HG02642 (cell line): ENCODE results near the gene RNF141.
A peak's percentile ranks its signal among the peaks of the same experiment; 100 is the strongest.

Source experiments
- ATAC-seq: cut with Tn5 transposase; IDR thresholded peaks from one replicate; pipeline ENCODE4 v1.9.1; 2021; ENCODE audit warnings: mild to moderate bottlenecking; ENCODE audit not compliant: unreplicated experiment, poor library complexity

RNF141 gene, protein sequence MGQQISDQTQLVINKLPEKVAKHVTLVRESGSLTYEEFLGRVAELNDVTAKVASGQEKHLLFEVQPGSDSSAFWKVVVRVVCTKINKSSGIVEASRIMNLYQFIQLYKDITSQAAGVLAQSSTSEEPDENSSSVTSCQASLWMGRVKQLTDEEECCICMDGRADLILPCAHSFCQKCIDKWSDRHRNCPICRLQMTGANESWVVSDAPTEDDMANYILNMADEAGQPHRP

DNA sequence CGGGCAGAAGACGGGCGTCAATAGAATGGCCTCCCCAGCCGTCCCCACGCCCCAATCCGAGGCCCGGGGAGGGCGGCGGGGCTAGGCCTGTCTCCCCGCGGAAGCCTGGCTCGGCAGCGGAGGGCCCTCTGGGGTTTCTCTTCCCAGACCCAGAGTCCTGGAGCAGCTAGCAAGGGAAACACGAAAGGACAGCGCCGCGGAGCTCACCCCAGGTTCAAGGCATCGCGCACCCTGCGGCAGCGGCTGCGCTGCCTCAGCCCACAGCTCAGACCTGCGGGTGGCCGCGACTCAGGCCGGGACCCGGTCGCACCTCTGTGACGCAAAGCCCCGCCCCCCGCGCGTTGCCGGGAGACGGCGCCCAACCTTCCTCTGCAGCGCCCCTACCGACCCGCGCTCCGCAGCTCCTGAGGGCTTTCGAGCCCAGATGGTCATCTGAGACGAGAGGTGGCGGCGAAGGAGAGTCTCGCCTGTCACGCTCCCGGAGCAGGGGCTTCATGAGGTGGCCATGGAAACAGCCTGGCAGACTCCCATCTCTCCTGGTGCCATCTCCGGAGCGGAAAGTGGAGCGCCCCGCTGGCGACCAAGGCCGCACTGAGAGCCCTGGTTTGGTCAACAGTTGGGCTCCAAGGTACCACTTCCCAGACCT is at the start of gene RNF141:
TSS of gene RNF141 (minus strand) at position 273 of the 646 bp plus-strand sequence. CDS start 7,029 bp downstream, outside the sequence.
- ATAC-seq = peak; percentile 98

DNA sequence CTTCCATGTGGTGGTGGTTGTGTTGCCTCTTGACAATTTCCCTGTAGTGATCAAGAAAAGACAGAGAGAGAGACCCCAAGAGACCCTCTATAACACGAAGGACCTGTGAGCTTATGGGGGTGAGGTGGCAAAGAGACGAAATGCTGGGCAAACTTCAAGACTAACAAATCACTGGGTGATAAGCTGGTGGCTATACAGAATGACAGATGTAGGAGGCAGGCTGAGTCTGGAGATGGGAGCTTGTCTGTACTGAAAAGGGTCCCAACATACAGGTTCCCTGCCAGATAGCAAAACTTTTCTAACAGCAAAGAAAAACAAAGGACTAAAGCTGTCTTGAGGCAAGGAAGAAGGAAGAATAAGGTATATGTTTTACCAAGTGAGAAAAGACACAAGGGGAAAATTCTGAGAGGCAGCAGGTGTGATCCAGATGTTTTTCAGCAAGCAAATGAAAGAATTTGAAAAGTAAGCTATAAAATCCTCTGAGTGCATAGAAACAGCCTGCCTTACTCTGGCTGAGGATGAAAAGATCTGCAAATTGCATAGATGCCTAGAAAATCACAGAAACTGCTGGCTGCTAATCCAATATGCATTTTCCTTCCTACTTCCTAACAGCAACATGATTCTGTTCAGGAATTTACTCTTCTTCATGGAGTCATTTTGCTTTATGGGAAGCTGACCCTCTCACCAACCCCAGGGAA is 49.4 kb upstream of the RNF141 start:
- ATAC-seq = no peak

DNA sequence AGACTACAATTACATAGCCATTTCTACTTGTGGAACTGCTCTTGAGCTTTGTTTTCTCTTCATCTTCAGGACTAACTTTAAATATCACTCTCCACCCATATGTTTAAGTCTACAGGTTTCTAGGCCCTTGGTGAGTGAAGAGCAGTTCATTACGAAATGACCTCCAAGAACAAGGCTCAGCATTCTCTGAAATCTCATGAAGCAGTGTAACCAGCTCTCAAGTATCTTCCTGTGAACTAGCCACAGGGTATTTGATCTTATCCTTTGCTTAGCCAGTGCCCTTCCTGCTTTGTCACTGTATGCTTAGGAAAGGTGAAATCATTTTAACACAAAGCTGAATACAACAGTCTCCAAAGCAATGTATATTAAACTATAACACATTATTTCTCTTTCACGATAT is 47.9 kb upstream of the RNF141 start:
- no peak for ATAC-seq

DNA sequence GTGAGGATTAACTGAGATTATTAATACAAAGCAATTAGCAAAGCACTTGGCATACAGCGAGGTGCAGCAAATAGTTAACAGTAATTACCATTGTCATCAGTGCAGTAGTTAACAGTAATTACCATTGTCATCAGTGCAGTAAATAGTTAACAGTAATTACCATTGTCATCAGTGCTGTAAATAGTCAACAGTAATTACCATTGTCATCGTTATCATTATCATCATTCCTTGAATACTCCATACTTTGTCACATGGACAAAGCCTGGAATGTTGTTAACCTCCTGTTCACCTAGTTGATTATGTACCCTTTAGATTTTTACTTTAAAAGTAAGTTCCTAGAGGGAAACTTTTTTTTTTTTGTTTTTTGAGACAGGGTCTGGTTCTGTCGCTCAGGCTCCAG is 47.0 kb upstream of the RNF141 start:
- no peak for ATAC-seq

DNA sequence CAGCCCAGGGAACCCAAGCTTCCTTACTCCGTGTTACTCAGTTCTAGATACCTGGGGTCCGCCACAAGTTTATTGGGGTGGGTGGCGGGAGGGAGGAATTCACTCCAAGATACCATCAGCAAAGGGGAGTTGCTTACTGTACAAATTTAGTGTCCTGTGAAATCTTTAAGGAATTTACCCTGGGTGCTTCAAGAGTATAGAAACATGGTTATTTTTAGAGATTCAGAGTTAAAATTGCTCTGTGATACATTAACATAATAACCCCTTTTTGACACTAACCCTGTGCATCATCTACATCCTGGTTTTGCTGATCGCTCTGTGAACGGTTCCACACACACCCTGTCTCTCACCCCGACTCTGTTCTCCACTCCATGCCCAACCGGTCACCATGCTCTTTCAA is 46.4 kb upstream of the RNF141 start:
- no peak for ATAC-seq

DNA sequence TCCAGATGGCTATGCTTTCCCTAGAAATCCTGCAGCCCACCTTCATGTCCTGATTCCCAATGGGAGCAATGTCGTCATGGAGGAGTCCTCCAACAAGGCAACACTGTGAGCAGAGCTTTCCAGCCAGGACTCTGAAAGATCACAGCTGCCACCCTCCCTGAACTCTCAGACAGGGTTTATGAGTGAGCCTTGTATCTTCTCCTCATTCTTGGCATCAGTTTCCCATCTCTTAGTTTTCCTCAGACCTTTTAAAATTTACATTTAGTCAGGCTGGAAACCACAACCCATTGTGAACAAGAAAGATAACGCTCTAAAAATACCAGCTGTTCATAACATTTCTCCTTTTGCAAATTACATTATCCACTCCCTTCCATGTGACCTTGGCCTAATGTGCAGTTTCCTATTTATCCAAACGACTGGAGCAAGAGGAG is 43.1 kb upstream of the RNF141 start:
- no peak for ATAC-seq

DNA sequence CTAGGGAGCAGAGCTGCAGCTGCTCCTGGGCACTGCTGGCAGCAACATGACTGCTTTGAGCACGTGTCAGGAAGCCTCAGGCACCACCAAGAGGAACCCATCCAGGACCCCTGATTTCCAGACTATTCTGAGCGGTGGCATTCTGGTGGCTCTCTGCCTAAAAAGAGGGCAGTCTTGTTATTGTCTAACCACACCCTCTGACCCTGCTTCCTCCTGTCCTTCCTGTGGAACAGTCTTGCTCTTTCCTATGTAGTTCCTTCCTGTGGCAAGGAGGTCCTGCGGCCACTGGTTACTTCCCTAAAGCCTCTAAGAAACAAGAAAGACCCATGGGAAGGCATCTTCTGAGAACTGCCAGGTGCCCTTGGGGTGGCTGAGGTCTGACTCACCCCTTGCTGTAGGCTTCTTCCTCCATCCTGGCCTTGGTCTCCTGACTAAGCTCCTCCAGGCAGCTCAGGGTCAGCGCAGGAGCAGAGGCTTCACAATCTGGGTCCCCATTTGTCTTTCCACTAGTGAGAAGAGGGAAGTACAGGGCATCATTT is 40.6 kb upstream of the RNF141 start:
- ATAC-seq = no peak

DNA sequence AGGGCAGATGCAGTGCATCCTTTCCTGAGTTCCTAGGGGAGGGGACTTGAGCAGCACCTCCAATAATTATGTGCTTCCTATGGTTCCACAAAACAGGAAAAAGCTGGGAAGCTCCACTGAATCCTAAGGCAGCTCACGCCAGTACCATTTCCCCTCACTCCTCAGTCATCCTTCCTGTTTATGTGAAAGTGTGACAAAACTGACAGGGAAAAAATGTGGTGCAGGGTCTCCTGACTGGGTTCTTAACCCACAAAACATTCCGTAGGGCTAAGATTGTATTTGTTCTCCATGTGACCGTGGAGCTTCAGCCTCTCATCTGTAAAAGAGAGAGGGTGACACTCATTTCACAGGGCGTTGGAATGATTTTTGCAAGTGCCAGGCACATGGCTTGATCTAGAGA is 39.6 kb upstream of the RNF141 start:
- no peak for ATAC-seq

DNA sequence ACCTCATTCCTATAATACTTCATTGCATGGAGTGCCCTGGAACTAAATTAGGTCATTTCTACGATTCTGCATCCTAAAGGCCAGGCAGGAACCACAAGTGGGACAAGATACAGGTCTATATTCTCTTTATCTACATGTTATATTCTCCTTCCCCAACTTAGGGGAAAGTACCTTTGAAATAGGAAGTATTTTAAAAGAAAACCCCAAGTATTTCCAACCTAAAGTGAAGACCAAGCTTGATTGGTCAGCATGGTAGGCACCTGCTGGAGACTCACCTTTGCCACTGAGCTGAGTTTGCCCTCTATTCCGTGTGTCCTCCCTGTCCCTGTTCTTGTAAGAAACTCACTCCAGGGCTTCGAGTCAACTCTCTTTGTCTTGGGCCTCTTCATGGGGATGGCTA is 38.7 kb upstream of the RNF141 start:
- ATAC-seq = no peak

DNA sequence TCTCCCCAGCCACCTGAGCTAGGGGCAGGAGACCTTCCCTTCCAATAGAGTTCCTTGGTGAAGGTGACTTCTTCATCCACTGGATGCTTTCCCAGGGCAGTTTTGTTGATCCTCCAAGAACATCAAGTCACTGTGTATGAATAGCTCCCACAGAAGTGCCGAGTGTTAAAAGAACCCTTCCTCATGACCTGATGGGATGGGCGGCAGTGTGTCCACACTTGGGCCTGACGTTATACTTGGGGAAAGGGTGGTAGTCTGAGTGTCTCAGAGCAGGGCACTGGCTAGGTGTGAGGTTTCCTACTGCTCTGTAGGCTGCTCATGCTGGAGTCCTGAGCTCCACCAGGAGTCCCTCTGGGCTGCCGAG is 35.0 kb upstream of the RNF141 start:
- no peak for ATAC-seq

DNA sequence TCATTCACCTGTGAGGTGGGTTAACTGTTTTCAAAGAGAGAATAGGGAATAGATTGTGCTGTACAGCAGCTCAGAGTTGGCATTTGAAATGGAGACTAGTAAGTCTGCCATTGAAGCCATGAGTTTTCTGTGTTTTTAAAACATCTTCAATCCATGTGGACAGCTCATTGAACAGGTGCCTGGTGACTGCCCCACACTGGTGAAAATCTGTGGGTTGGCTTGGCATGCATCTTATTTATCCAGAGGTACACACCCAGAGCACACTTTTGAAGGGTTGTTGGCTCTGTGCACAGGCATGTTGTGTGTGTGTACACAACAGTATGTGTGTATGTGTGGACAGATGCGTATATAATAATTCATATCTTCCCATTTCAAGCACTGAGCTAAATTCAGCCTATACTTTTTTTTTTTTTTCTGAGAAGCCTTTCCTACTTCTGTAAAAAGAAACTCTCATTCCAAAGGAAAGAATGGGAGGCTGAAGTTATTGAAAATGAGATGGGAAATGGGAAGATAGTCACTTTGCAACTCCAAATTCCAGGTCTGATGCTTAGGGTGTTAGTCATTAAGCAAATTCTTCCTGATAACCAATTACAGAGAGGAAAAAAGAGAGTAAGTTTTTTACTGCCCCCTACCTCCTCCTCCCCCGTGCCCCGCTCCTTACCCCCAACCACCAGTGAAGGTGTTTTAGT is 34.5 kb upstream of the RNF141 start:
- no peak for ATAC-seq

DNA sequence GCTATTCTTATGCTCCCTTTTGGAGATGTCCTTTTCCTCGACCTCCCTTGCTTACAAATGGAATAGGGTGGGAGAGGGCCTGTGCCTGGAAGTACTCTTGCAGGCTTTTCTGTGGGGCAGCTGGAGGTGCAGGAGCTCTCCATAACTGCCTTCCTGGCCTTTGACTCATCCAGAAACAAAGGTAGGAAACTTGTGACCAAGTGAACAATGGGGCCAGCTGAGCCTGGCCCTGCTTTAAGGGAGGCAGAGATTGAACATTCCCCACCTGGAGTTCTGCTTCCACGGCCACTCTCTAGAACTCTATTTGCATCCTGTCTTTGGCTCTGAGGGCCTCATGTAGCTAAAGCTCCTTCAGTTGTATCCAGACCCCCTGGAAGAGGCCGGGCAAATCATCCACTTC is 32.6 kb upstream of the RNF141 start:
- ATAC-seq = no peak

DNA sequence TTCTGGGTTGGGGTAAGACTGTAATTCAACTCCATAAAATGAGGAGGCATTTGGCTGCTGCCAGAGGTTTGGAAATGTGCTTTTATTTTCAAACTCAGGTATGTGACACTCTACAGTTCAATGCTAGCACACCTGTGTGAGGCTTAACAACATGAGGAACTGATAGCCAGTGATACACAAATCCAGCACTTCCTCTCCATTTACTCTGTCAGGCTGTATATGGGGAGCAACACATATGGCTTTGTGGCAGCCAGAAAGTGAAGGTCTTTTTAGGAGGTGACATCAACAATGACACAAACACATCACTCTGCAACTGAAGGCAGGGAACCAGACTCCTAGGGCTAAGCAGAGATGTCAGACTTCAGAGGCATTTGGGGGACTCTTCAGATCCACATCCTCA is 32.0 kb upstream of the RNF141 start:
- no peak for ATAC-seq

DNA sequence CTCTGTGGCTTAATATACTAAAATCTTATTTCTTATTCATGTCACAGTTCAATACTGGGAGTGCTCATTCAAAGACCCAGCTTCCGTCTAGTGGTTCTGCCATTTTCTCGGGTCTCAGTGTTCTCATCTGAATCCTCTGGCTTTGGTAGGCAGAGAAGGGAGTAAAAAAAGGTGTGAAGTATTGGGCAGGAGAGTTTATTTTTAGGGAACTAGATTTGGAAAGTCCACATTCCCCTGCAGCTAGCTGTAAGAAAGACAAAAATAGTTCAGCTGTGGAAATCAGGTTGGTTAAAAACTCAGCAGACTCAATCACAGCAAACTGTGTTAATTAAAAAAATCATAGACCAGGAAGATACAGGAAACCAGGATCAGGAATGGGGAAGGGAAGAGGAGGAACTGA is 31.5 kb upstream of the RNF141 start:
- ATAC-seq = no peak

DNA sequence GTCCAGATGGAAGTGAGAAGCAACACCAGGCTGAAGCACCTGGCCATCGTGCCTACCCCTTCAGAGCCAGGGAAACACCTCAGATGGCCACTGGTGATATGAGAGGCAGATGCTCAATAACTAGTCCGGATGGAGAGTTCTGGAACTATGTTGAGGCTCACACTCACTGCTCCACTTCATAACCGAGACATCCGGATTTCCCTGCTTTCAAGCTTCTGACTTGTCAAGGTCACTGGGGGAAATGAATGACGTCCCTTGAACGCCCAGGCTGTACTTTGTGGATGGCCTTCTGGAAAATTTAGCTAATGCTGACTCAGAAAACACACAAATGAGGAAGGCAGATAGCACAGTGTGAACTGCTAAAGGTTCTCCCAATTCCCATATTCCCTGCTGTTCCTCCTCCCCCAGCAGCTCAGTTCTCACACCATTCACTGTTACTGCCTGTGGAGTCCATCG is 27.5 kb upstream of the RNF141 start, which contains the start of gene LYVE1:
TSS of gene LYVE1 (minus strand) at position 180 of the 456 bp plus-strand sequence. CDS start at position 47, 133 bp downstream.
- no peak for ATAC-seq

DNA sequence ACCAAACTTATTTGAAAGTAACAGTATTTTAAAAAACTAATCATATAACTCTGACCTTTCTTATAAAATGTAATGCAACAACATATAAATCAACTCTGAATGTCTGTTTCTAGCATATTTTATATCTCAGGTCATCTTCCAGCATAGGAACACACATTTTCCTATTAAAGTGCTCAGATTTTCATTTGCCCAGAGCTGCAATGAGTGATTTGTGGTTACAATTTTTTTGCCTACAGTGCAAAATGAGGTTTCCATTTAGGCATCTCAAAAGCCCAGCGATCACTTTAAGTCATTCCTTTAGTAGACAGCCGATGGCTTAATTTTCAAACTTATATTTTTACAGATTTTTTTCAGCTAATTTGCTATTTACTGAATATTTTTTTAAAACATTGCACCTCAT is 26.5 kb upstream of the RNF141 start:
- ATAC-seq = no peak

DNA sequence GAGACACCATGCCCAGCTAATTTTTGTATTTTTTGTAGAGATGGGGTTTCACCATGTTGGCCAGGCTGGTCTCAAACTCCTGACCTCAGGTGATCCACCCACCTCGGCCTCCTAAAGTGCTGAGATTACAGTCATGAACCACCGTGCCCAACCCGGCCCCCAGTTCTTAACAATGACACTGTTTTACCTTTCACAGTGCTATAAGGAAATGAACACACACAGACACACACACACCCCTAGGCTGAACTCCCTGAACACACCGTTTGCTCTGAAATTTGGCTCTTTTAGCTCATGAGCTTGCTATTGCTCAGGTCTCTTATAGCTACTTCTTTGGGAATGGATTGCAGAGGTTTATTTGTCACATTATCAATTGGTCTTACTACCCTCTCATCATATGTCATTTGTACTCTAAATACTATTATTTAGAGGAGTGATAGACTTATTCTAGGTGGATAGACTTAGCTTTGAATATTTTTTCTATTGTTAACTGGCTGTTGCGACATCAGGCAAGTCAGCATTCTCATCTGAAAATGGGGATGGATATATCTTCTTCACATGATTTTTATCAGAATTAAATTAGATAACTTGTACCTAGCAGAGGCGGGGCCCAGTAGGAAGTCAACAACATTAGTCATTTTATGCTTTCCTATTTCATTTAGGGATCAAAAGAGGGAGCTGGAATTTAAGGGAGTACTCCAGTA is 25.4 kb upstream of the RNF141 start:
- ATAC-seq = no peak

DNA sequence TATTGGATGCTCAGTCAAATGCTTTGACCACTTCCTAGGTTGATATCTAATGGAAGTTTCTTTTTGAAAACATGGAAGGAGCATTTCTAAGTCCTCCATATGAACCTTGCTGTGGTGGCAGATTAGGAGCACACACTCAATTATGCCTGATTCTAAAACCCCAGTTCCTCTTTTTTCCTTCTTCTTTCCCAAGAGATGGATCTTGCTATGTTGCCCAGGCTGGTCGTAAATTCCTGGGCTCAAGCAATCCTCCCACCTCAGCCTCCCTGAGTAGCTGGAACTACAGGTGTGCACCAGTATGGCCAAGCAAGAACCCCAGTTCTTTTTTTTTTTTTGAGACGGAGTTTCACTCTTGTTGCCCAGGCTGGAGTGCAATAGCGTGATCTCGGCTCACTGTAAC is 24.5 kb upstream of the RNF141 start:
- no peak for ATAC-seq

DNA sequence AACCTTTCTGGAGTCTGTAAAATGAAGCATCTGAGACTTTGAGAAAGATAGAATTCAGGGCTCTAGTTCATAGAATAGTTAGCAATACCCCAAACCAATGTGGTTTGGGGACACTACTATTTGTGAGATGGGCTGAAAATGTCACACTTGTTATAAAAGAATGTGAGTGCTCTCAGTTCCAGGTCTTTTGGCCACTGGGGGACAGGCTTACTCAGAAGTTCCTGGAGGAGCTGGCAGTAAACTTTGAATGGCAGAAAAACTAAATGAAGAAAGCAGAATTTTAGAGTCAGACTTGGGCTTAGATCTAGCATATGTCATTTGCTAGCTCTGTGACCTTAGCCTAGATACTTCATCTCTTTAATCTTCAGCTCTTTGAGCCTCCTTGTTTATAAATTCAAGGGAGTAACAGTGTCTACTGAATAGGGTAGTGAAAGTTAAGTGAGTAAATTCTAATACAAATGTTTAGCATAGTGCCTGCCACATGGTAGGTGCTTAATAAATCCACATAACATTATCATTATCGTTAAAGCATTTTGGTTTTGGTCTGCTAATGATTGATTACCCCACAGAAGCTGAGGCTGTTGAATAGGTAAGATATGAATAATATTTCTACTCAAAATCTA is 23.8 kb upstream of the RNF141 start:
- no peak for ATAC-seq

DNA sequence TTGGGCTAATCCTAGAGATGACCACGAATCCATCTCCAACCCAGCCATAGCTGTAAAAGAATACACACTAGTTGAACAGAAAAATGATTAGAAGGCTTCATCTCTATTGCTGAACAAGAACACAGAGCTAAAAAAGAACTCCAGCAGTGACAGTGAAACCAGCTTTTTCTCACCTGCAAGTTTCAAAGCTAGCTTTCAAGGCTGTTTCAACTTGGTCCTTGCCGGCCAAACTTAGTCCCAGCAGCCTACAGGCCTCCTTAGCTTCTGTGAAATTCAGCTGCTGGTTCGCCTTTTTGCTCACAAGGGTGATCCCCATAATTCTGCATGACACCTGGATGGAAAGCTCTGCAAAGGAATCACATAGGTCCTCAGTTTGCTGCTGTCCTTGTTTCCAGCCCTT is 23.0 kb upstream of the RNF141 start:
- ATAC-seq = no peak
